ENCODE results near the gene COL4A1. TPM values are rescaled to one million over a fixed set of nuclear protein-coding genes. Genes with fewer than 3 reads are reported as not detected.

The COL4A1 gene
- polyA plus RNA-seq, 1 donor (not counting 4 experiments of a cell fraction or from before 2014, with no cell fraction given): 22.3 TPM

- H3K79me2 ChIP-seq (ENCODE audit: control insufficient read depth, insufficient read depth, low read length): peaks cover 12% of the 10 kb centered on the region
Observed at GRCh38 chr13:110276553-110276950, 30.4 kb downstream of the COL4A1 start.

GRCh38 chr13:110275931-110276552, 30.9 kb downstream of the COL4A1 start:
- H3K79me2 ChIP-seq (ENCODE audit: control insufficient read depth, insufficient read depth, low read length): peaks cover 12% of the 10 kb centered on the region
- dilution Hi-C loops (cut with MboI; ENCODE audit: extremely low pct_ligation_motif_present, low sequenced_read_pairs): no loop called here
- H2AFZ ChIP-seq (ENCODE audit: control insufficient read depth, low read length): no peak overlapping the region
- H3K4me2 ChIP-seq (ENCODE audit: control insufficient read depth, extremely low read depth, insufficient read depth, low read depth, low read length): no peak overlapping the region
- H3K27ac ChIP-seq (ENCODE audit: control insufficient read depth, insufficient read depth, low read length): no peak overlapping the region
- H3K9ac ChIP-seq (ENCODE audit: control insufficient read depth, extremely low read depth, insufficient read depth, low read length): no peak overlapping the region
- no peaks in the 10 kb centered on the region for H3K4me1 ChIP-seq (ENCODE audit: control insufficient read depth, extremely low read depth, insufficient read depth, low read length)
- H3K9me1 ChIP-seq (ENCODE audit: control insufficient read depth, extremely low read depth, insufficient read depth, low read length): no peaks in the 10 kb centered on the region
- TF ChIP-seq CTCF (optimal IDR thresholded peaks at IDR 0.05 in 1 of 3, IDR thresholded peaks at IDR 0.05 in 1 of 3, conservative IDR thresholded peaks at IDR 0.05 in 1 of 3; ENCODE audit: extremely low read depth in 1 of 3, insufficient read depth in 2 of 3, low read length in 3 of 3) (no peak), EZH2 (IDR thresholded peaks at IDR 0.05; ENCODE audit: low read length) (no peak)
- FAIRE-seq: no peak
- no peaks in the 10 kb centered on the region for H3K9me3 ChIP-seq (ENCODE audit: control insufficient read depth, low read depth, low read length)
- no peaks in the 10 kb centered on the region for H3K27me3 ChIP-seq (ENCODE audit: control insufficient read depth, extremely low read depth, insufficient read depth, low read length)
- H3K36me3 ChIP-seq (ENCODE audit: control insufficient read depth in 2 of 2, extremely low read depth in 1 of 2, insufficient read depth in 2 of 2, low read length in 2 of 2): no peaks in the 10 kb centered on the region
- no peaks in the 10 kb centered on the region for H4K20me1 ChIP-seq (ENCODE audit: control insufficient read depth, extremely low read depth, insufficient read depth, low read length)
- no peak for DNase-seq (ENCODE audit: low read depth, low spot score)
- H3K4me3 ChIP-seq (ENCODE audit: control insufficient read depth in 2 of 3, extremely low read depth in 1 of 3, insufficient read depth in 2 of 3, low read depth in 1 of 3, low read length in 3 of 3): no peak overlapping the region

More at GRCh38 chr13:110276553-110276950, 30.4 kb downstream of the COL4A1 start:
- TF ChIP-seq EZH2 (IDR thresholded peaks at IDR 0.05; ENCODE audit: low read length) (no peak), CTCF (optimal IDR thresholded peaks at IDR 0.05 in 1 of 3, IDR thresholded peaks at IDR 0.05 in 1 of 3, conservative IDR thresholded peaks at IDR 0.05 in 1 of 3; ENCODE audit: extremely low read depth in 1 of 3, insufficient read depth in 2 of 3, low read length in 3 of 3) (no peak)
- Histone ChIP-seq H4K20me1 (ENCODE audit: control insufficient read depth, extremely low read depth, insufficient read depth, low read length) (no peaks in the 10 kb centered on the region), H3K4me3 (ENCODE audit: control insufficient read depth in 2 of 3, extremely low read depth in 1 of 3, insufficient read depth in 2 of 3, low read depth in 1 of 3, low read length in 3 of 3) (no peak overlapping the region), H3K4me2 (ENCODE audit: control insufficient read depth, extremely low read depth, insufficient read depth, low read depth, low read length) (no peak overlapping the region), H3K9ac (ENCODE audit: control insufficient read depth, extremely low read depth, insufficient read depth, low read length) (no peak overlapping the region), H3K36me3 (ENCODE audit: control insufficient read depth in 2 of 2, extremely low read depth in 1 of 2, insufficient read depth in 2 of 2, low read length in 2 of 2) (no peaks in the 10 kb centered on the region), H3K9me3 (ENCODE audit: control insufficient read depth, low read depth, low read length) (no peaks in the 10 kb centered on the region), H2AFZ (ENCODE audit: control insufficient read depth, low read length) (no peak overlapping the region), H3K4me1 (ENCODE audit: control insufficient read depth, extremely low read depth, insufficient read depth, low read length) (no peaks in the 10 kb centered on the region), H3K27ac (ENCODE audit: control insufficient read depth, insufficient read depth, low read length) (no peak overlapping the region), H3K9me1 (ENCODE audit: control insufficient read depth, extremely low read depth, insufficient read depth, low read length) (no peaks in the 10 kb centered on the region), H3K27me3 (ENCODE audit: control insufficient read depth, extremely low read depth, insufficient read depth, low read length) (no peaks in the 10 kb centered on the region)
- dilution Hi-C loops (cut with MboI; ENCODE audit: extremely low pct_ligation_motif_present, low sequenced_read_pairs): no loop called here
- FAIRE-seq (no peak), DNase-seq (ENCODE audit: low read depth, low spot score) (no peak)

All from keratinocyte (primary cell).